Measurements from ENCODE around the gene JAK2.

- no peak for TF ChIP-seq CTCF (IDR thresholded peaks at IDR 0.05)
- TF ChIP-seq POLR2A (IDR thresholded peaks at IDR 0.05): no peak
Observed at GRCh38 chr9:5044160-5044559, 59.1 kb downstream of the JAK2 start.

Data from suprapubic skin (tissue), 3 donors.